ENCODE results near the gene POPDC2.

Gene POPDC2

DNA sequence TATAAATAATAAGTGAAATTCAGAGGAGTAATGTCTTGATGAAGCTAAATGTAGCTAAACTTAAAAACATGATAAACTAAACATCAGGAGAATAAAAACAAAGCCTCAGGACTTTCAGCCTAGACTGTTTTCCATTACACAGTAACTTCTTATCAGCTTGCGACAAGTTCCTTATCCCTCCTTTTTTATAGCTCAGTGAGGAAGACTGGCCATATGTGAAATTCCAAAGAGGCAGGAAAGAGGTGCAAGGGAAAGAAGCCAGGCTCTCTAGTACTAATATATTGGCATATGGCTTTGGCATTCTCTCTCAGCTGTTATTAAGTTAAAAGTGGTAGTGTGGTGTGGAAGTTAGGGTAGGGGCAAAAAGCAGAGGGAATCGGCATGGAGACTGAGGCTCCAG is 12.4 kb upstream of the POPDC2 start:
- DNase-seq (ENCODE audit: low spot score): no peak
- no peak for FAIRE-seq

DNA sequence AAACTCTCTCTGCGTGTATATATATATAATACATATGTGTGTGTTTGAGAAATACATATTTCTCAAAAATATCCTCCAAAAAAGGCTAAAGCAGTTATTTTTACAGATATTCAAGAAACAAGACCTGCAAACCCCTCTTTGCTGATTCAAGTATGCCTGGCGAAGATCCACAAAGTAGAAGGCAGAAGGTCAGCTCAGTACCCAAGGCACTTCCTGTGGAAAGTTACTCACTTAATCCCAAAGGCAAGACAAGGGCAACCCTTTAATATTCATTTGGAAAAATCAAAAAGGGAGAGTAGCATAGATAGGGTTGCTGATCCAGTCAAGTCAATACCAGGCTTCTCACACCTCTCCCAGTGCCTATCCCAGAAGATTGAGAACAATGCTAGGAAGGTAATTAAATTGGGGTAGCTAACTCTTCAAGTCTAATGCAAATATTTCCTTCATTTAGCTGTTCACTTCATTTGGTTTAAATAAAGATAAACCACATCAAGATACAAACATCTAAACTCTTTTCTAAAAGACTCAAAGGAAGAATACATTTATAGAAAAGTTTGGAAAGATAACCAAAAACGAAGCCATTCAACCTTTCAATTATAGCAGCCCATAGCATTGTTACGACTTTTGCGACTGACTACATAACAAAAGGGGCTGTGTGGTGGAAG is 9.6 kb upstream of the POPDC2 start:
- DNase-seq (ENCODE audit: low spot score) (no peak), FAIRE-seq (no peak)

- FAIRE-seq (no peak), DNase-seq (ENCODE audit: low spot score) (no peak)
Measured at GRCh38 chr3:119665954-119666559, 5.7 kb upstream of the POPDC2 start.

DNA sequence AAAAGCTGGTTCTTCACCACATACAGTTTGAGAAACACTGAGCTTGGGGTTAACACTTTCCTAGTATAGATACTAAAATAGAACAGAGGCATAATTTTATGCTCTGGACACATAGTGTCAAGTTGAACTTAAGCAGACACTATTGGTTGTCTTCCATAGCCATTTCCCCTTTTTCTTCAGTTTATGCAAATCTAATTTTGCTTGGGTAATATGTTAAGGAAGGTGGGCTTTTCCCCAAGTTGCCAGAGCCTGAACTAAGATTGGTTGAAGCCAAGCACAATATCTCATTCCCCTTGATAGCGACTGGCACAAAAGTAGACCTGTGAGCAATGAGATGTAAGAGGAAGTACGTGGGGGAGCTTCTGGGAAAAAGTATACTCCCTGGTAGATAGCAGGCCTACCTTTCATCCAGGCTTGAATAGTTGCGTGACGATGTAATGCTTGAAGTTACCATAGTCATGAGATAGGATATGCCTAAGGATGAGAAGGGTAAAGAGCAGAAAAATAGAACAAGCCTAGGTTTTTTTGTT is 4.5 kb upstream of the POPDC2 start:
- FAIRE-seq (no peak), DNase-seq (ENCODE audit: low spot score) (no peak)

GRCh38 chr3:119664370-119664769 is 4.0 kb upstream of the POPDC2 start:
- DNase-seq (ENCODE audit: low spot score) (no peak), FAIRE-seq (no peak)

GRCh38 chr3:119663885-119664284 is 3.5 kb upstream of the POPDC2 start:
- FAIRE-seq (no peak), DNase-seq (ENCODE audit: low spot score) (no peak)

GRCh38 chr3:119662604-119663373 is 2.4 kb upstream of the POPDC2 start:
- FAIRE-seq (no peak), DNase-seq (ENCODE audit: low spot score) (no peak)

DNA sequence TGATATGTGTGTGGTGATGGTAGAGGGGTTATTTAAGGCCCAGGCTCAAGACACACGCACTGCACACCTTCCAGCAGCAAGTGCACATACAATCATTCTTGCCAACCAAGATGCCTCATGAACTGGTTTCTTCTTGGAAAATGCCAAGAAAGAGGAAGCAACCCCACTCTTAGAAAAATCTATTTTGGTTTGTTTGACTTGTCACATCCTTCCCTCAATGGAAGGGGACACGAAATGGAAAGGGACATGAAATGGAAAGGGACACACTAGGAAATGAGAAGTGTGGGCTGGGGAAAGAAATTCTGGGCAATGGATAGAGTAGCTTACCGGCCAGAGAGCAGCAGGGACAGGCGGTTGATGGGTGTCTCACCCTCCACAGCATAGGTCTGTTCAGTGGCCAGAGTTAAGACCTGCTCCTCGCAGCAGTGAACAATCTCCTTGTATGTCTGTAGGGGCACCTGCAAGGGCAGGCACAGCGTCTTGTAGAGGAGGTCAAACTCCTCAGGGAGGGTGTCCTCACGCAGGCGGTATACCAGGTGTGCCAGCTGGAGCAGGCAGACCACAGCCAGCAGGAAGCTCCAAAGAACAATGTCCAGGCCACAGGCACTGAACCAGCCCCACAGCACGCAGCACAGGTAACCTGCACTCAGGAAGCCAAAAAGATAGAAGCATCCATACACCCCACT is 640 bp downstream of the POPDC2 start:
- no peak for DNase-seq (ENCODE audit: low spot score)

GRCh38 chr3:119658994-119659393 is 1.4 kb downstream of the POPDC2 start:
- DNase-seq (ENCODE audit: low spot score) (no peak), FAIRE-seq (no peak)

More for the DNA sequence above, 640 bp downstream of the POPDC2 start:
- FAIRE-seq: no peak

GRCh38 chr3:119657887-119658702 is 2.3 kb downstream of the POPDC2 start:
- FAIRE-seq (no peak), DNase-seq (ENCODE audit: low spot score) (no peak)

- FAIRE-seq: no peak
- DNase-seq (ENCODE audit: low spot score): no peak
Measured at GRCh38 chr3:119653876-119654275, 6.5 kb downstream of the POPDC2 start.

DNA sequence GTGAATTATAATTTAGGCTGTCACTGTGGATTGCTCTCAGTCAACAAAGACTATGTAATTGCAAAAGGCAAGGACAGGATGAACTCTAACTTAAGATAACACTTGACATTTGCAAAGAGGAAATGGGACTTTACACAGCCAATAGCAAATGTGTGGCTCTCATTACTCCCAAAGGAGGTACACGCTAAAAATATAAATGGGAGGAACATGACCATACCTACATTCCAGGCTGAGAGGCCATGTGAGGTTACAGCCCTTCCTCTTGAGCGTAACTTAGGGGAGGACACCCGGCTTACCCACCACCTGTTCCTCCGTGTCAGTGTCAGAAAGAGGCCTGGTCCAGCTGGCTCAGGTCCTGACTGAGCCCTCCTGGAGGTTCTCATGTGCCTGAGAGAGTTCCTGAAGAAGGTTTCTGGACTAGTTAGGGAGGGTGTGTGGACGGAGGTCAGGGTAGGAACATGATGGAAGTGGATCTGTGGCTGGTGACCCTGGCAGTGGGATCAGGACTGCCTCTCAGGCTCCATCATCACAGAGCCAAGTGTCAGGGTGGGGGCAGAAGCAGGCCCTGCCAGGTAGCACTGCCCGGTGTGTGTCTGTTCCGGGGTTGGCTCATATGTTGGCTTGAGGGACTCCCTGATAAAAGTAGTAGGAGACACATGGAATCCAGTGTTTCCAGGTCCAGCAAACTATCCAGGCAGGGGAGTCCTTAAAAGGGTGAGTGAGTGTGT is 7.9 kb downstream of the POPDC2 start:
- peak; percentile 9 for FAIRE-seq
- no peak for DNase-seq (ENCODE audit: low spot score)

- DNase-seq (ENCODE audit: low spot score): no peak
- FAIRE-seq: no peak
Measured at GRCh38 chr3:119649761-119650160, 10.6 kb downstream of the POPDC2 start.

DNA sequence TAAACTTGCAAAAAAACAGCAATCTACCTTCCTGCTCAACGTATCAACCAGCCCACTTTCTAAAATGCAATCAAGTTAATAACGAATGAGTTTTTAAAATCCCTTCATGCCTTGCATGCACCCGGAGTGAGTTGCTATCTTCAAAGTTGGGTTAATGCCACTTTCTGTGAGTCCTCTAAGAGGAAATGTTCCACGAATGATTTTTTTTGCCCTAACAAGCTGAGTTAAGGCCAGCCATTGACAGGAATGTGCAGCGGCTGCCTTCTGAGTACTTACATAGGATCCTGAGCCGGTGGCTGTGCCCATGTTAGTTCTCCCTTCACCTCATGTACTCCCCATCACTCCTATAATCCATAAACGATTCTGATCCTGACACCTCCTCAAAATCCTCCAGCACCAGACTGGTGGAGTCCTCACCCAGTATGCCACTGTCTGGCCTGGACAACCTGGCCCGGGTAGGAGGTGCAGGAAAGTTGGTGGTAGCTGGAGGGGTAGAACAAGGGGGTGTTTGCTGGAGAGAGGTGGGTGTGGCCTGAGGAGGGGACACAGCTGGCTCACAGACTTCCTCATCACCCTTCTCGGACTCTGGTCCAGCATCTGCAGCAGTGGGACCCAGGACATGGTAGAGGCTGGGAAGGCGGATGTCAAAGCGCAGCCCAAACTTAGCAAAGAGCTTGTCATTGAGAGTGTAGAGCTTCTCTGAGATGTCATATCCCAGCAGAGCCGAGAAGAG is 12.4 kb downstream of the POPDC2 start:
- no peak for DNase-seq (ENCODE audit: low spot score)
- no peak for FAIRE-seq

DNA sequence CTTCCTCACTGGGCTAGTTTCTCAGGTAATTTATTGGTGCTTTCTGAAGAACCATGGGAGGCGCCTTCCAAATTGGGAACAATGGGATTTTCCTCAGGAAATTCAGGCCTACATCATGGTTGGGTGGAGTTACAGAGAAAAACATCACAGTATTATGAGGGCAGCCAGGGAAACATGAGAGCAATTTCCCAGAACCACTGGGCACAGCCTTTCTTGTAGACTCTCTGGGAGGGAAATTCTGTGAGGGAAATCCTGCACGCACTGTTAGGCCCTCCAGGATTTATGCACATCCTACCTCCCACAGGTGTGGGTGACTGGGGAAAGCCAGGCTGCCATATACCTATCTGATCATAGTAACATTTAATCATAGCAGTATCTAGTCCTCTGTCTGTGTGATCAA is 13.2 kb downstream of the POPDC2 start:
- DNase-seq (ENCODE audit: low spot score) (no peak), FAIRE-seq (no peak)

DNA sequence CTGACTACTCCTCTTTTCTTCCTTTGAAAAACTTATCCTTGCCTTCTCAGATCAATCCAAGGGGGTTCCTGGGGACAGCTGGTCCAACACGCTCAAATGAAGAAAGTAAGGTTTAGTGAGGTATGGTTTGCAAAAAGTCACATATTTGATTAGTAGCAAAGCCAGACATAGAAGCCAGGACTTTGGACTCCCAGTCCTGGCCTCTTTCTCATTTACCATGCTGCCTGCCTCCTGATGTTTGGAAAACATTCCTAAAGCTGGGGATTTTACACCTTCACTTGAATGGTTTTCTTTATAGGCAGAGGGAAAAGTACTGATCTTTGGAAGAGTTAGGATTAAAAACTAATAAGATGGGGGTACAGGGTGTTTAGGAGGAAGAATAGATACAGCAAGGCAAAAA is 14.6 kb downstream of the POPDC2 start:
- FAIRE-seq: no peak
- no peak for DNase-seq (ENCODE audit: low spot score)

- FAIRE-seq (no peak), DNase-seq (ENCODE audit: low spot score) (no peak)
Measured at GRCh38 chr3:119644481-119644880, 15.9 kb downstream of the POPDC2 start.

- peak; percentile 72 for DNase-seq (ENCODE audit: low spot score)
Measured at GRCh38 chr3:119643528-119643927, 16.9 kb downstream of the POPDC2 start.

GRCh38 chr3:119642746-119643473 is 17.5 kb downstream of the POPDC2 start:
- DNase-seq (ENCODE audit: low spot score) (no peak), FAIRE-seq (no peak)

More at GRCh38 chr3:119643528-119643927, 16.9 kb downstream of the POPDC2 start:
- no peak for FAIRE-seq
